Glomerular visceral epithelial cell (primary cell): ENCODE results near the gene LIFR.
A peak's percentile ranks its signal among the peaks of the same experiment; 100 is the strongest.

Source experiments
- DNase-seq: peaks from one replicate; pipeline ENCODE4 v3.0.0-alpha.2; 2016; ENCODE audit errors: extremely low spot score

LIFR gene

GRCh38 chr5:38548064-38548759 is 8.2 kb downstream of the LIFR start:
- peak; percentile 46 for DNase-seq

- DNase-seq: no peak
Measured at GRCh38 chr5:38547257-38547656, 9.2 kb downstream of the LIFR start.

GRCh38 chr5:38546691-38547146 is 9.7 kb downstream of the LIFR start:
- no peak for DNase-seq

DNA sequence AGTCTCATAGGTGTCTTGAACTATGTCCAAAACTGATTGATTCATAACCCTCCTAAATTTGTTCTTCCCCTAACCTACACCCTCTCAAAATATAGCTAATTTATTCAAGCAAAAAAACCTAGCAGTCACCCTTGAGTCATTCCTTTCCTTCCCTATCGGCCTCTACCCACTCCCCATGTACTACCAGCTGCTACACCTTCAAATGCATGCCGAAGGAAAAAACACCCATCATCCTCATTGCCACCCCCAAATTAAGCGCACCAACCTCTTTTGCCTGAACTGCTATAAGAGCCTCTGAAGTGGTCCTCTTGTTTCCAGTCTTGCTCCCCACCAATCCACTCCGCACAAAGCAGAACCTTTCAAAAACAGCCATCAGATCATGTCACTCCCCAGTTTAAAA is 12.6 kb downstream of the LIFR start:
- DNase-seq: no peak

DNA sequence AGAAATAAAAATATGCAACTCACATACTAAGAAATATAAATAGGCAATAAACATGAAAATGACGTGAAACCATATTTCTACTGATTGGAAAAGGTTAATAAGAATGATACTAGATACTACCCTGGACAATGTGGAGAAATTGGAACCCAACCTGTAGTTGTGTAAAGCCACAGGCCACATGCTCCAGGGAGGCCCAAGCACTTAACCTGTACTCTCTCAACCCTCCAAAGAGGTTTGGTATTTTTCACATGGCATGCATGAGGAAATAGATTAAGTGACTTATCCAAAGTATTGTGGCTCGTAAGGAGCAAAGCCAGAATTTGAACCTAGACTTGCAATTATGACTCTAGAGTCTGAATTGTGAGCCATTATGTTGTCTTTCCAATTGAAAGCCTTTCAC is 13.4 kb downstream of the LIFR start:
- no peak for DNase-seq

DNA sequence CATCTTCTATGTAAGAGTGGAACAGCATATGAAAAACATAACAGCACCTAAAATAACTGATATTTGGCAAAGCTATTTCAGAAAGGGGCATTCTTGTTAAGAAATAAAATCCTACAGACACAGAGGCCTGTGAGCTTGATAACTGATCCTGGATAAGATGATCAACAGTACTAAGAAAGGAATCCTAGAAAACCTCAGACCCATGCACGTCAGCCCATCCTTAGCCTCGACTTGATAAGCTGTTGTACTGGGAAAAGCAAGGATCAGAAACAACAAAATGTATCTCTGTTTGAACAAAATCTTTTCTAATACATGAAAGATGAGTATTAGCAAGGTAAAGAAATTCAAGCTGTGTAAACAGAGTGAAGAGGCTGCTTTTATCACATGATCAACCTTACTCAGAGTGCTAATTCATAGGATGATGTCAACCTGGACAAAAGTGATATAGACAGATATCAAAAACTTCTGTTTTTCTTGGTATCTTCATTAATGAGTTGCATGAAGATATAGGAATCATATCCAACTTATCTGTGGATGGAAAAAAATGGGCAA is 15.2 kb downstream of the LIFR start:
- no peak for DNase-seq

DNA sequence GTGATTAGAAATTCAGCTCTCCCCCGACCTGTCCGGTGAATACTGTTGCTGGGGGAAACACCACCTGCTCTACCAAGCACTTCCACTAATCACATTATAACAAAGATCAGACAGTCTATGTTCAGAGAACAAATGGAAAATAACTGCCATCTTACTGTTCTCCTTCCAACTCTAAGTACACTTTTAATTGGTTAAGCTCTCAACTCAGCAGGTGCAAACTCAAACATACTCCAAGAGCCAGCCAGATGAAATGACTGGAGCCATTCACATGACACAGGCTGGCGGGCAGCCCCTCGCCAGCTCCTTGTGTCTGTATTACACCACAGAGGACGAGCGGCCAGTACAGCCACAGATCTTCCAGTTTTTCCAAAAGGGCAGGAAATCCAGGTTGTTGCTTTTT is 16.1 kb downstream of the LIFR start:
- DNase-seq: no peak

GRCh38 chr5:38538161-38538560 is 18.3 kb downstream of the LIFR start:
- DNase-seq: peak; percentile 76

DNA sequence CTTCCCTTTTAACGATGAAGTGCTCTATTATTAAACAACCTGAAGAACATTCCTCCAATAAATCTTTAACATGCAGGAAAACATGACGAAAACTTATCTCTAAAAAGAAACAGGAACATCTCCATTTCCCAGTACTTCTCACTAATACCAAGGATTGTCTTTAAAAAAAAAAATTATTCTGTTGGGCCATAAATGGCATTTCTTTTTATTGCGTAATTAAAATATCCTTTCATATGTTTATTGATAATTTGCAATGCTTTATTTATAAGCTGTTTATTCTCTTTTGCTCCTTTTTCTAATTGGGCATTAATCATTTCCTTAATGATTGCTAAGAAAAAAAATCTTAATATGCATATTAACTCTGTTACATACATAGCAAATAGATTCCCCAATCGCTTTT is 18.9 kb downstream of the LIFR start:
- DNase-seq: no peak

DNA sequence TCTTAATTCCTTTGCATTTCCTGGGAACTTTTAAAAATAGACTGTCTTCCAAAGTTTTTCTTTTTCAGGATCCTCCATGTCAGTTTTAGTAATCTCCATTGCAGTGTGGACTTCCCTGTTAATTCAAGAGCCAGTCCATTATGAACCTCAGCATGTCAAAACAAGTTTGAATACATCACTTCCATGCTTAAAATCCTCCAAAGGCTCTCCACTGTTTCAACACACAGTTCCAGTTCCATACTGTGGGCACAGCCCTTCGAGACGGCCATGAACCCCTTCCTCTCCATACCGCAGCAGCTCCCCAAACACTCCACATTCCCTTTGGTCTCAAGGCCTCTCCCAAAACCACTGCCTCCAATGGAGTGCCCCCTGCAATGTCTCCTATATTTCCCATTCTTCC is 19.5 kb downstream of the LIFR start:
- DNase-seq: no peak

GRCh38 chr5:38535845-38536244 is 20.6 kb downstream of the LIFR start:
- DNase-seq: no peak

- no peak for DNase-seq
Measured at GRCh38 chr5:38535248-38535750, 21.1 kb downstream of the LIFR start.

DNA sequence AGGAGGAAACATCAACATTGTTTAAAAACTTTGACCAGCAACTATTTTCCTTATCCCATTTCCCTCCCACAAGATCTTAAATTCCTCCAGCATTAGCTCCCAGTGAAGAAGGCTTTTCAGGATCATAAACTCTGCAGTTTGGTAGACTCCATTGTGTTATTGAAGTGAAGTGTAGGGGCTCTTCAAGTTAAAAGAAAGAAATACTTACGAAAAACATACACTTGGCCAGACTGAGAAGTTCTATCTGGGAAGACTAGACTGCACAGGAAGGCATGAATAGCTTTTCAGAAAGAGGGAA is 22.3 kb downstream of the LIFR start:
- no peak for DNase-seq

- DNase-seq: no peak
Measured at GRCh38 chr5:38533286-38534155, 22.9 kb downstream of the LIFR start.

- DNase-seq: no peak
Measured at GRCh38 chr5:38532165-38532669, 24.2 kb downstream of the LIFR start.

- no peak for DNase-seq
Measured at GRCh38 chr5:38531518-38531917, 24.9 kb downstream of the LIFR start.

GRCh38 chr5:38529955-38530646 is 26.3 kb downstream of the LIFR start:
- DNase-seq: no peak

- no peak for DNase-seq
Measured at GRCh38 chr5:38528162-38528703, 28.2 kb downstream of the LIFR start.

GRCh38 chr5:38527475-38527874 is 29.0 kb downstream of the LIFR start:
- DNase-seq: no peak

DNA sequence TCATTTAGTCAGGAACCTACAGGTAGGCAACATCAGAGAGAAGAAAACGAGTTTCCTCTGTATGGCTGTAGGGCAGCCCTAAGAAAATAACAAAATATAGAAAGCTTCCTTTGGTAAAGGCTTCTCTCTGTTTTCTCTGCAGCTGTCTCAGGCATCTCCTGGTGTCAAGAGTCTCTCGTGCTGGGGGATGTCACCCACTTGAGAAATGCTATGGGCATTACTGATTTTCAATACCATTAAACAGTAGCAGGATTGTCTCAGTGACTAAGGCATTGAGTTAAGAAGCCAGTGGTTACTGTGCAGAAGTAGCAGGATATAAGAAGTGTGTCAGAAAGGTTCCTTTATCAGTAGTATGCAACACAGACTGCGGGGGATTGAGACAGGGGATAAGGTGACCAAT is 32.4 kb downstream of the LIFR start:
- no peak for DNase-seq

GRCh38 chr5:38519476-38519875 is 37.0 kb downstream of the LIFR start:
- DNase-seq: no peak

- DNase-seq: no peak
Measured at GRCh38 chr5:38518341-38518740, 38.1 kb downstream of the LIFR start.
